ENCODE results near the gene GARRE1. TPM values are rescaled to one million over a fixed set of nuclear protein-coding genes. Genes with fewer than 3 reads are reported as not detected.

GARRE1 gene
- polyA plus RNA-seq, 5 donors: 30.5 to 46.0 (median 37.5) TPM

GRCh38 chr19:34288381-34288780 lies 34.0 kb downstream of the GARRE1 start:
- no peak for DNase-seq

GRCh38 chr19:34291235-34291634 lies 36.9 kb downstream of the GARRE1 start:
- DNase-seq: no peak

GRCh38 chr19:34295103-34295502 lies 40.7 kb downstream of the GARRE1 start:
- no peak for DNase-seq

- DNase-seq: no peak
Measured at GRCh38 chr19:34298891-34299520, 44.7 kb downstream of the GARRE1 start.

GRCh38 chr19:34299576-34299975 lies 45.2 kb downstream of the GARRE1 start:
- DNase-seq: no peak

- no peak for DNase-seq
Measured at GRCh38 chr19:34300380-34300779, 46.0 kb downstream of the GARRE1 start.

GRCh38 chr19:34300962-34301361 lies 46.6 kb downstream of the GARRE1 start:
- no peak for DNase-seq

Other genes with a start within 250 kb of the GARRE1 start
- 100 to 1,000 TPM; 127 to 162 (median 159) TPM for gene LSM14A, start 82.0 kb upstream of the GARRE1 start, polyA plus RNA-seq (ENCODE audit: insufficient read depth in 1 of 5, insufficient read length in 5 of 5, low replicate concordance in 1 of 5)
- 100 to 1,000 TPM in 3 of 5 donors, 10 to 100 TPM in 2; 73.2 to 114 (median 105) TPM for gene GPI, start 110.6 kb downstream of the GARRE1 start, polyA plus RNA-seq (ENCODE audit: insufficient read depth in 1 of 5, insufficient read length in 5 of 5, low replicate concordance in 1 of 5)
- gene PDCD2L, start 149.8 kb downstream of the GARRE1 start, polyA plus RNA-seq (ENCODE audit: insufficient read depth in 1 of 5, insufficient read length in 5 of 5, low replicate concordance in 1 of 5): 10 to 100 TPM; 10.8 to 17.6 (median 15.0) TPM
- 100 to 1,000 TPM; 125 to 174 (median 153) TPM for gene UBA2, start 173.8 kb downstream of the GARRE1 start, polyA plus RNA-seq (ENCODE audit: insufficient read depth in 1 of 5, insufficient read length in 5 of 5, low replicate concordance in 1 of 5)
- 10 to 100 TPM; 20.5 to 32.5 (median 30.5) TPM for gene WTIP, start 227.2 kb downstream of the GARRE1 start, polyA plus RNA-seq (ENCODE audit: insufficient read depth in 1 of 5, insufficient read length in 5 of 5, low replicate concordance in 1 of 5)